Activated CD8-positive, alpha-beta T cell treated with anti-CD3 and anti-CD28 coated beads for 36 hours (primary cell): ENCODE measurements around the gene KATNA1. TPM values are rescaled to one million over a fixed set of nuclear protein-coding genes. Genes with fewer than 3 reads are reported as not detected.
A peak's percentile ranks its signal among the peaks of the same experiment; 100 is the strongest.

ENCODE experiments used
- ATAC-seq: fragments of 200-7000 bp; cut with Tn5 transposase; one replicate; pipeline ENCODE4 v1.10.0; 2021; ENCODE audit warnings: mild to moderate bottlenecking, moderate library complexity
- CTCF ChIA-PET: fragments of 350-600 bp; sonication (Branson Sonifier 250); formaldehyde crosslinking; loops from one replicate; lab custom pipeline; 2021; ENCODE audit warnings: antibody characterized with exemption; lab: Charles Lee
- POLR2A ChIA-PET: fragments of 350-600 bp; sonication (Branson Sonifier 250); formaldehyde crosslinking; loops from one replicate; lab custom pipeline; 2021; ENCODE audit warnings: antibody characterized with exemption; lab: Charles Lee
- DNase-seq: peaks from one replicate; pipeline ENCODE4 v3.0.0-alpha.2; 2020
- H3K27ac Mint-ChIP-seq: one replicate; pipeline ENCODE4 v1.8.0; 2021; ENCODE audit warnings: mild to moderate bottlenecking, mixed read lengths
- H3K27me3 Mint-ChIP-seq: one replicate; pipeline ENCODE4 v1.8.0; 2021; ENCODE audit warnings: mixed read lengths
- H3K36me3 Mint-ChIP-seq: one replicate; pipeline ENCODE4 v1.8.0; 2021; ENCODE audit warnings: low read depth, mixed read lengths
- H3K4me1 Mint-ChIP-seq: one replicate; pipeline ENCODE4 v1.8.0; 2021; ENCODE audit warnings: low read depth, mixed read lengths
- H3K4me3 Mint-ChIP-seq: one replicate; pipeline ENCODE4 v1.8.0; 2021; ENCODE audit warnings: mild to moderate bottlenecking, moderate library complexity, mixed read lengths
- H3K9me3 Mint-ChIP-seq: one replicate; pipeline ENCODE4 v1.8.0; 2021; ENCODE audit warnings: mixed read lengths
- CTCF ChIP-seq: fragments of 200-600 bp; IDR thresholded peaks from one replicate; pipeline ENCODE4 v1.8.0; 2022; ENCODE audit warnings: antibody characterized with exemption, mild to moderate bottlenecking
- intact Hi-C: fragments of 100-400 bp; cut with micrococcal nuclease; formaldehyde crosslinking; loops from one replicate; pipeline ENCODE4 v1.10.0; 2022
- total RNA-seq, 2 experiments: library from RNA; stranded (reverse); gene quantifications; one replicate each; pipeline ENCODE4 v1.2.3, GENCODE V29; 2021

The KATNA1 gene
- total RNA-seq, 2 experiments from 2014 or later: 18.8 to 19.7 TPM

- no peak overlapping the region for H3K4me3 Mint-ChIP-seq
- H3K27me3 Mint-ChIP-seq: peaks cover 3% of the 10 kb centered on the region
- intact Hi-C loops: no loop called here
- no peaks in the 10 kb centered on the region for H3K36me3 Mint-ChIP-seq
- ChIA-PET POLR2A (no interaction called here), CTCF (interaction anchor here (0.7 to 1.2 kb wide), 4 partner anchors 14 to 141 kb away, joined by 3 to 5 read pairs (median 4); partner anchors contain the start of gene PPIL4)
- no peaks in the 10 kb centered on the region for H3K9me3 Mint-ChIP-seq
- peaks cover 8% of the 10 kb centered on the region for H3K4me1 Mint-ChIP-seq
- TF ChIP-seq CTCF: no peak
- ATAC-seq (no peak), DNase-seq (no peak)
- no peak overlapping the region for H3K27ac Mint-ChIP-seq
Observed at GRCh38 chr6:149559389-149559788, 89.1 kb downstream of the KATNA1 start.

- H3K27ac Mint-ChIP-seq: no peak overlapping the region
- no peak for DNase-seq
- H3K4me3 Mint-ChIP-seq: no peak overlapping the region
- no peaks in the 10 kb centered on the region for H3K9me3 Mint-ChIP-seq
- intact Hi-C loops: no loop called here
- no peak for TF ChIP-seq CTCF
- H3K36me3 Mint-ChIP-seq: no peaks in the 10 kb centered on the region
- ChIA-PET POLR2A (no interaction called here), CTCF (no interaction called here)
- no peaks in the 10 kb centered on the region for H3K4me1 Mint-ChIP-seq
- ATAC-seq: no peak
- H3K27me3 Mint-ChIP-seq: peaks cover 4% of the 10 kb centered on the region
Observed at GRCh38 chr6:149558029-149558428, 90.5 kb downstream of the KATNA1 start.

GRCh38 chr6:149551920-149552319, 96.6 kb downstream of the KATNA1 start:
- peaks cover 1% of the 10 kb centered on the region for H3K27me3 Mint-ChIP-seq
- H3K4me3 Mint-ChIP-seq: no peak overlapping the region
- H3K36me3 Mint-ChIP-seq: no peaks in the 10 kb centered on the region
- ATAC-seq: no peak
- ChIA-PET POLR2A (interaction anchor here (1.3 kb wide), 1 partner anchor 14 kb away, joined by 4 read pairs; the partner anchor contains the start of gene GINM1), CTCF (interaction anchor here (1.7 to 3.3 kb wide), 2 partner anchors 9 to 12 kb away, joined by 6 to 27 read pairs; no protein-coding TSS in a partner anchor)
- H3K4me1 Mint-ChIP-seq: peaks cover 3% of the 10 kb centered on the region
- no peak overlapping the region for H3K27ac Mint-ChIP-seq
- no peak for DNase-seq
- intact Hi-C loops: no loop called here
- no peaks in the 10 kb centered on the region for H3K9me3 Mint-ChIP-seq
- TF ChIP-seq CTCF: no peak

GRCh38 chr6:149545754-149546471, 102.6 kb downstream of the KATNA1 start, which contains the start of gene PPIL4:
Gene PPIL4 (minus strand): TSS chr6:149546043. CDS start chr6:149546005, 38 bp downstream.
- Mint-ChIP-seq H3K9me3 (no peaks in the 10 kb centered on the region), H3K4me3 (peak within 1 kb of the TSS; percentile 92), H3K27me3 (no peaks in the 10 kb centered on the region), H3K36me3 (peaks cover 6% of the 10 kb centered on the region), H3K27ac (peak within 1 kb of the TSS; percentile 96), H3K4me1 (peaks cover 38% of the 10 kb centered on the region)
- CTCF ChIA-PET: interaction anchor here (0.6 to 3.3 kb wide), 16 partner anchors 9 to 481 kb away, joined by 3 to 21 read pairs (median 4); partner anchors contain the start of gene LATS1
- TF ChIP-seq CTCF: peak; percentile 97
- DNase-seq (peak; percentile 97), ATAC-seq (peak; percentile 90)
- POLR2A ChIA-PET: interaction anchor here (0.6 to 3.3 kb wide), 11 partner anchors 18 to 417 kb away, joined by 3 to 12 read pairs (median 4); partner anchors contain the start of gene GINM1
- intact Hi-C loops: no loop called here
